Suppressor macrophage (primary cell): ENCODE results near the gene KIN.
"Not testable (repeated sequence)": the region's sequence is repeated elsewhere in the genome, so short reads cannot be mapped to it uniquely, and the experiment has no call there.

Experiments
- DNase-seq, 4 experiments: peaks; one replicate each; pipeline ENCODE4 v3.0.0-alpha.2; 2020 to 2022

Gene KIN

GRCh38 chr10:7794251-7795026, 6.6 kb upstream of the KIN start:
- DNase-seq: peak in 1 of 4 experiments; percentile 18

GRCh38 chr10:7792541-7792940, 4.7 kb upstream of the KIN start:
- no peak for DNase-seq

GRCh38 chr10:7789390-7789789, 1.6 kb upstream of the KIN start:
- DNase-seq: peak in 1 of 4 experiments; percentile 8

GRCh38 chr10:7788639-7789286, 970 bp upstream of the KIN start:
- peak in 1 of 4 experiments; percentile 12 for DNase-seq

- peak; percentile 12 to 33 (median 22) for DNase-seq
Observed at GRCh38 chr10:7787150-7787856, 490 bp downstream of the KIN start.

GRCh38 chr10:7786430-7786829, 1.4 kb downstream of the KIN start:
- peak in 3 of 4 experiments; percentile 6 to 33 (median 18) for DNase-seq

- DNase-seq: not testable (repeated sequence)
Observed at GRCh38 chr10:7782194-7782593, 5.6 kb downstream of the KIN start.

GRCh38 chr10:7776777-7777176, 11.0 kb downstream of the KIN start:
- DNase-seq: no peak

- DNase-seq: no peak
Observed at GRCh38 chr10:7773845-7774801, 13.7 kb downstream of the KIN start.

GRCh38 chr10:7768417-7768816, 19.4 kb downstream of the KIN start:
- no peak for DNase-seq

GRCh38 chr10:7767209-7767608, 20.6 kb downstream of the KIN start:
- DNase-seq: no peak

- DNase-seq: no peak
Observed at GRCh38 chr10:7766241-7766640, 21.6 kb downstream of the KIN start.

GRCh38 chr10:7763929-7764328, 23.9 kb downstream of the KIN start:
- peak; percentile 14 to 61 (median 51) for DNase-seq

- peak; percentile 3 to 50 (median 40) for DNase-seq
Observed at GRCh38 chr10:7756360-7756992, 31.3 kb downstream of the KIN start.

- no peak for DNase-seq
Observed at GRCh38 chr10:7755103-7755502, 32.7 kb downstream of the KIN start.

GRCh38 chr10:7752251-7752650, 35.5 kb downstream of the KIN start:
- DNase-seq: no peak

- no peak for DNase-seq
Observed at GRCh38 chr10:7750222-7750621, 37.6 kb downstream of the KIN start.

- DNase-seq: not testable (repeated sequence)
Observed at GRCh38 chr10:7748637-7749036, 39.2 kb downstream of the KIN start.

- DNase-seq: no peak
Observed at GRCh38 chr10:7744307-7744706, 43.5 kb downstream of the KIN start.

- DNase-seq: no peak
Observed at GRCh38 chr10:7738536-7739407, 49.0 kb downstream of the KIN start.

- no peak for DNase-seq
Observed at GRCh38 chr10:7734821-7735220, 53.0 kb downstream of the KIN start.
